HG02623 (cell line): ENCODE data around the gene TAF4.

Experiments
- ATAC-seq: cut with Tn5 transposase; IDR thresholded peaks from one replicate; pipeline ENCODE4 v1.9.1; 2021; ENCODE audit warnings: moderate library complexity; ENCODE audit not compliant: unreplicated experiment

Gene TAF4

GRCh38 chr20:61934716-61935530 lies 130.8 kb downstream of the TAF4 start:
- ATAC-seq, result no peak

DNA sequence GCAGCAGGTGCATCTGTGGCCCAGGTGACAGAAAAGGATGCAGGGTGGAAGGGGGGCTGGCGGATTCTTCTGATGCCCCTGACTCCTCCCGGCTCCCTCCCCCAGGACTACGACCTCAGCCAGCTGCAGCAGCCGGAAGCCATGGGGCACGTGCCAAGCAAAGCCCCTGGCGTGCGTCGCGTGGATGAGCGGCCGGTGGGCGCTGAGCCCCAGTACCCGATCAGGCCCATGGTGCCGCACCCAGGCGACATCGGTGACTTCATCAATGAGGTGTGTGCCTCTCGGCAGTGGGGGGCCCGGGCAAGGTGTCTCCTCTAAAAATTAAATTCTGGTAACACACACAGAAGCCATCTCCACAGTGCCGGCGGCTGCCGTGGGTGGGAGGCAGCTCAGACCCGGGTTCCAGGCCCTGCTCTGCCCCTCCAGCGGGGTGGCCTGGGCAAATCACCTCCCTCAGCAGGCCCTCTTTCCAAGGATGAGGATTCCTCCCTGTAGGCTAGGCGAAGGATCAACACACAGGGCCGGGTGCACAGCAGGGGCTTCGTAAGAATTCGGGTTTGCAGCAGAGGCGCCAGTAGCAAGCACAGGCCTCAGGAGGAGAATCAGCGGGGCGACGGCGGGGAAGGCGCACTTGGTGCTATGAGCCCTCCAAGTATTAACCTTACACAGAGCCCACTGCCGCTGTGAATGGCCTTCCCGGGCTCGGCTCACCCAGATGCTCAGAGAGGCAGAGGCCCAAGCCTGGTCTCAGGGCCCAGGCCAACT lies 131.5 kb downstream of the TAF4 start:
- no peak for ATAC-seq

DNA sequence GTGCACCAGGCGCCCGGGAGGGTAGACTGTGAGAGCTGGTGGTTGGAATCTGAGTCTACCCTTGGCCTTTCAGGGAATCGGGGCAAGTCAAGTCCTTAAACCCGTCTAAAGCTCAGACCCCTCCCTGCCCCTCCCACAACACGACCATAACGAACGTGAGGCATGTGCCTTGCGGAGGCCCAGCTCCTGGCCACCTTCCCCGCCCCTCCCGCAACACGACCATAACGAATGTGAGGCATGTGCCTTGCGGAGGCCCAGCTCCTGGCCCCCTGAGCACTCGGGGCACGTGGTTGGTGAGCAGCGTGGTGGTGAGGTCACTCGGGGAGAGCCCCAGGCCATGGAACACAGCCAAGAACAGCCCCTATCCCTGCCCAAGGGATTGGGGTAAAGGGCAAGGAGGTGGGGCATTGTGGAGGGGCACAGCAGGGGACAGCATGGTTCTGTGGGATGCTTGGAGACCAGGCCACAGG lies 132.2 kb downstream of the TAF4 start:
- no peak for ATAC-seq

DNA sequence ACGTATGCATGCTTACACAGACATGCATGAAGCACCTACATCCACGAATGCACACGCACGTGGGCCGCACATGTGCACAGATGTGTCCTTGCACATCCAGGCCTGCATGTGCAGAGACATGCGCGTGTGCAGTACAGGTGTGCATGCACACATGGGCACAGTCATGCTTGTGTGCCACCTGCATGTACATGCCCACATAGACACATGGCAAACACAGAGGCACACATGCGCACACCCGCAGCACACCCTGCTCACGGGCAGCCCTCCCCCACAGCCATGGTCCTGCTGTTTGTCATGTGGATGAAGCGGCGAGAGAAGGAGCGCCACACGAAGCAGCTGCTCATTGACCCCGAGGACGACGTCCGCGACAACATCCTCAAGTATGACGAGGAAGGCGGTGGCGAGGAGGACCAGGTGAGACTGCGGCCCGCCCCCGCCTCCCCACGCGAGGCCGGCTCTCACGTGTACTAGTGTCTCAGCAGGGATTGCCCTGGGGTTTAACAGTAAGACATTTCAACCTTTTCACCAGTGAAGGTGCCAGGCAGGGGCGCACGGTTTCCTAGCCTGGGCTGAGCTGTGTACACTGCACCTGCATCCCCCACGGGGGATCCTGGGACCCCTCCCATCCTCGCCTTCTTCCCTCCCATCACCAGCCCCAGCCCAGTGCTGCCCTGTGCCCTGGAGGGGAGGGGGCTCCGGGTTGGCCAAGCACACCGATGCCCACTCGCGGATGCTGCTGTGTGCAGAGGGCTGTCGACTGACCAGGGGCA lies 132.8 kb downstream of the TAF4 start:
- ATAC-seq, result no peak

GRCh38 chr20:61932199-61932592 lies 133.5 kb downstream of the TAF4 start:
- no peak for ATAC-seq

DNA sequence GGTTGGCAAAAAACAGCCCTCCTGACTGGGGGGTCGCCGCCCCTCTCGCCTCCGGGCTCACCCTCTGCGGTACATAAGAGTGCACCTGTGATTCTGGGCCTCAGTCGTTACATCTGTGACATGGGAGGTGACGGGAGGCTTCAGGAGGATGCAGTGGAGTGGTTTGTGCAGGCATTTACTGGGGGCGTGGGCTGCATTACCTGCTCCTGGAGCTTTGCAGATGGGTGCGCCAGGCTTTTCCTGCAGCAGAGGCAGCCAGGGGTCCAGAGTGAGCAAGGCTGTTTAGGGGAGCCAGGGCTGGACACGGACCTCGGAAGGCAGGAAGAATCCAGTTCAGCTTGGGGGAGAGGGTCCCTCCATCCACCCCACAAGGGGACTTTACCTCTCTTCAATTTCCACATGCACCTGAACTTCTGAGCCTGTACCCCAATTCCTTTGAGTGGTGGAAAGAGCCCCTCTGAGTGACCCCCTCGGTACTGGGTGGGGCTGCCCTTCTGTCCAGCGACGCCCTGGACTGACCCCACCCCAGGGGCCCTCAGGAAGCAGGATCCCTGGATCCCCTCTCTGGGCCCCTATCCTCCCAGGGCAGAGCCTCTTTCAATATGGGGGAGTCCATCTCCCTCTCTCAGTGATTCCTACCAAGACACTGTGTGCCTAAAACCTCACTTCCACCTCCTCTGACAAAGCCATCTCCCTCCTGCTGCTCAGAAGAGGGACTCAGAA lies 134.0 kb downstream of the TAF4 start:
- no peak for ATAC-seq

DNA sequence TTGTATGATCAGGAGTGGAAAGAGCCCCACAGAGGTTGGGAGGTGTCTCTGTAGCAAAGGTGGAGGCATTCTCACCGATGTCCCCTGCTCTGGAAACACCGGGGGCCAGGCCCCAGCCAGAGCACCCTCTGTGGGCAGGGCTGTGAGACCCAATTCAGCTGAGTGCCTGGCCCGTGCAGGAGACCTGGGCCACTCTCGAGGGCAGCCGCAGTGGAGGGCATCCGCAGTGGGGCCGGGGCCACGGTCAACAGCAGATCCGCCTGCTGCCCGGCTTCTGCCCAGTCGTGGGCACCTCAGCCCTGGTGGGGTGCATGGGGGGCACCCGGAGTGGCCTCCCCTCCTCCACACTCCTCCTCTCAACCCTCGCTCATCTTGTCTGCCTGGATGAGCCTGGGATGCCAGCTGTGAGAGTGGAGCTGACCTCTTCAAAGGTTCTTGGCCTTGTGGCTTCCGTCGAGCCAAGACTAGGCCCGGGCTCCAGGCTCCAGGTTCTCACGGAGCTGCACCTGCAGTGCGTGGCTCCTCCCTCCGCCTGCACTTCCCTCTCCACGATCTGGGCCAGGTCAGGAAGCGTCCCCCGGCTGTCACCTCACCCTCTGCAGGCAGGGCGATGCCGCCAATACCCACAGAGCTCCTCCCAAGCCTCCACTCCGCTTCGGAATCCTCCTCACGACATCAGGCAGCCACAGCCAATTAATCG lies 134.8 kb downstream of the TAF4 start:
- ATAC-seq, result no peak

DNA sequence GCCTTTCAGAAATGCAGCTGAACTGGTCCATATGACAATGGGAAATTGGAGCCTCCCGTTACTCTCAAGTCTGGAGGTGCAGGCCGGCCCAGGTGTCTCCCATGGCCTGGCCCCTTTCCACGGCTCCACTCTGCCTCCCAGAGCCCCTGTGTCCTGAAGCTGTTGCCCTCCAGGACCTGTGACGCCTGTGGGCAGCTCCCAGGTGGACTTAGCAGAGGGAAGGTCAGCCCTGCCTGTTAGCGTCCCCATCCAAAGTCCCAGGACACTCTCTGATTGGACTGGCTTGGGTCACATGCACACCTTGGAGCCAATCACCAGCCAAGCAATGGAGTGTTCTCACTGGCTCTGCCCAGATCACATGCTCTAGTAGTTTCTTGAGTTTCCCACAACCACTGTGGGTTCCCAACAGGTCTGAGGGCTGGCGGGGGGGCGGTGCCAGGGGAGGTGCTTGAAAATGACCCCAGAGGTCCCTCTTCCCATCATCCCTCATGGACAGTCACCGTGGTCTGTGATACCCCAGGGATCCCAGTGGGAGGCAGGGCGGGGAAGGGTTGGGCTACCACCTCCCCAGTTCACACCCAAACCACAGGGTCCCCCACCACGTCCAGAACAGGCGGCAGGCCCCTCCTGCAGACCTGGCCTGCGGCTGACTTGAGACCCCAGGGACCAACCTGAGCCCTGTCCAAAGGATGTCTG lies 135.6 kb downstream of the TAF4 start:
- ATAC-seq, result no peak

DNA sequence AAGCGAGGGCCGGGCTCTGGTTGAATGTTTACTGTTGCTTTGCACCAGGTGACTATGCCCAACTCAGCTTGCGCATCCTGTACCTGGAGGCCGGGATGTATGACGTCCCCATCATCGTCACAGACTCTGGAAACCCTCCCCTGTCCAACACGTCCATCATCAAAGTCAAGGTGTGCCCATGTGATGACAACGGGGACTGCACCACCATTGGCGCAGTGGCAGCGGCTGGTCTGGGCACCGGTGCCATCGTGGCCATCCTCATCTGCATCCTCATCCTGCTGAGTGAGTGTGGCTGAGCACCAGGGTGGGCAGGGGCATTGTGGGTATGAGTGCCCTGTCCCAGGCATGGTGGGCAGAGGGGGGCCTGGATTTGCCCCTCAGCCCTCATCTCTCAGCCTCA lies 136.1 kb downstream of the TAF4 start:
- no peak for ATAC-seq

DNA sequence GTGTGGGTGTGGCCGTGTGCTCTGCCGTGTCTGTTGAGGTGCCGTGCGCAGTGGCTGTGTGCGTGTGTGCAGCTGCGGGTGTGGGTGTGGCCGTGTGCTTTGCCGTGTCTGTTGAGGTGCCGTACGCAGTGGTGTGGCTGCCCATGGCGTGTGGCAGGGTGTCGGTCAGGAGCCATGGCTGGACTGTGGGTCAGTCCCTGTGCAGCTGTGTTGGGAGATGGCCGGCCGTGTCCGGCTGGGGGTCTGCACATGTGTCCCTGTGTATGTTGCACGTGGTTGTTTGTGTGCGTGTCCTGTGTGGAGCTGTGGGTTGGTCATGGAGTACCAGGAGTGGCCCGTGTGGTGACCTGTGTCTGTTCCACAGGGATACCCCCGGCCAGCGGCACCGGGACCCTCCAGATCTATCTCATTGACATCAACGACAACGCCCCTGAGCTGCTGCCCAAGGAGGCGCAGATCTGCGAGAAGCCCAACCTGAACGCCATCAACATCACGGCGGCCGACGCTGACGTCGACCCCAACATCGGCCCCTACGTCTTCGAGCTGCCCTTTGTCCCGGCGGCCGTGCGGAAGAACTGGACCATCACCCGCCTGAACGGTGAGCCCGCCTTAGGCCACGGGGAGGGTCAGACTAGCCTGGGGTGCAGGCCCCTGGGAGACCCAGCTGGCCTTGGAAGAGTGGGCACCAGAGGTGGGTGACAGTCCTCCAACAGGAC lies 137.7 kb downstream of the TAF4 start:
- ATAC-seq, result no peak

DNA sequence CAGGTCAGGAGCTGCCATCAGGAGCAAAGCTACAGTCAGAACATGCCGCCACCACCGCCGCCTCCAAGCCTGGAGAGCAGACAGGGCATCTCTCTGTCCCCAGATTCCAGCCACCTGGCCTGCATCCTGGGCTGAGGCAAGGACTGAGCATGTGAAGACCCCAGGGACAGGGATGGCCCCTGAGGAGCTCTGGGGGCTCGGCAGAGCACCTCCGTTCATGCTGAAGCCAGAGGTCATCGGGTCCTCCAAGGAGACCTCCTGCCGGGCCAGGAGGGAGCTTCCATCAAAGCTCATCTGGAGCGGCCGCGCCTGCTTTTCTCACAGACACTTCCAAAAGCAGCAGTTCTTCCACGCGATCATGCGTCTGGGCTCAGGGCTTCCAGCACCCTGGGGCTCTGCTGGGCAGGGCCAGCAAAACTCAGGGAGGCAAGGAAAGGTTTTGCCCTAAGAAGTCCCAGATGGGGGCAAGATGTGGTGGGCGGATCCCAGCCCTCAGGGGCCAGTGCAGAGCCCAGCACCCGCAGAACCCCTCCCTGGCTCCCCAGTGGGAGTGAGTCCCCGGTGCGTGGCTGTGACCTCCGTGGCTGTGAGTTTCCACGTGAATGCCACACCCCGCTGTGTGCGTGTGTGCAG lies 138.4 kb downstream of the TAF4 start:
- ATAC-seq, result no peak

GRCh38 chr20:61926796-61927192 lies 138.9 kb downstream of the TAF4 start:
- ATAC-seq, result no peak

- no peak for ATAC-seq
Observed at GRCh38 chr20:61926253-61926613, 139.4 kb downstream of the TAF4 start.

DNA sequence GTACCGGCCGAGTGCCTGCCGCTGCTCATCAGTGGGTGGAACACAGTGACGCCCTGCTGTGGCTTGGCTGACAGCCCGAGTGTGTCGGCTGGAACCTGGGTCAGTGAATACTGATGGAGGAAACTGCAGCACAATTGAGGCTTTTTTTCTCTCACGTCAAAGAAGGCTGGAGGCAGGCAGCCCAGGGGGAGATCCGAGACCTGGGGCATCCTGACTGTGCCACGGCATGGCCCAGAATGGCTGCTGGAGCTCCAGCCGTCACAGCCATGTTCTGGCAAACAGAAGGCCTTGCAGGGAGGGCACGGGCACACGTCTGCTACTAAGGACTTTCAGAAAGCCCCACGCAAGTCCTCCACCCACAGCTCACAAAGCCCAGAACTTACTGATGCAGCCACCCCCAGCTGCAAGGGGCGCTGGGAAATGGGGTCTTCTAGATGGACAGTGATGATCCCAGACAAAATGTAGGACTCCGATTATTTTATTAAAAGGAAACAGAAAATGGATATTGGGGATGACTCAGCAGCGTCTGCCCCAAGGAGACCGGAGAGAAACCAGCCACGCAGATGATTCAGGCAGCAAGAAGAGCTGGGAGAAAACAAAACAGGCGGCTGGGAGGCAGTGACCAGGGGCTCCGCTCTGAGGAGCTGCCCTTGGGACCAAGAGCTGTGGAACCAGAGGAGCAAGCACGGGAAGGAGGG lies 140.0 kb downstream of the TAF4 start:
- no peak for ATAC-seq

- ATAC-seq, result no peak
Observed at GRCh38 chr20:61924858-61925554, 140.7 kb downstream of the TAF4 start.
